Kidney epithelial cell (primary cell): ENCODE results near the gene SNRNP70. TPM values are rescaled to one million over a fixed set of nuclear protein-coding genes. Genes with fewer than 3 reads are reported as not detected.

Experiments used
- DNase-seq: peaks from one replicate; pipeline ENCODE4 v3.0.0-alpha.2; 2010; ENCODE audit warnings: low read depth
- H3K27me3 ChIP-seq: 2 replicates; pipeline ENCODE4 v1.6.0; 2011; ENCODE audit warnings: low read length; ENCODE audit not compliant: control insufficient read depth, insufficient read depth
- H3K36me3 ChIP-seq: 2 replicates; pipeline ENCODE4 v1.5.1; 2011; ENCODE audit warnings: low read length; ENCODE audit not compliant: control insufficient read depth, insufficient read depth
- H3K4me3 ChIP-seq: 2 replicates; pipeline ENCODE4 v1.5.1; 2011; ENCODE audit warnings: low read depth, mild to moderate bottlenecking, control low read depth, low read length
- CTCF ChIP-seq: IDR thresholded peaks from 2 replicates; pipeline ENCODE4 v1.5.1; 2011; ENCODE audit warnings: mild to moderate bottlenecking, moderate library complexity, low read length, control low read depth, inconsistent platforms; ENCODE audit not compliant: insufficient read depth, poor library complexity, severe bottlenecking
- total RNA-seq: library from RNA; depleted of rRNA; stranded (reverse); fragments of >200 nt; gene quantifications from 2 replicates; pipeline ENCODE4 v1.2.3, GENCODE V29; 2015

The SNRNP70 gene
- total RNA-seq, 1 donor from 2014 or later = 108 TPM

DNA sequence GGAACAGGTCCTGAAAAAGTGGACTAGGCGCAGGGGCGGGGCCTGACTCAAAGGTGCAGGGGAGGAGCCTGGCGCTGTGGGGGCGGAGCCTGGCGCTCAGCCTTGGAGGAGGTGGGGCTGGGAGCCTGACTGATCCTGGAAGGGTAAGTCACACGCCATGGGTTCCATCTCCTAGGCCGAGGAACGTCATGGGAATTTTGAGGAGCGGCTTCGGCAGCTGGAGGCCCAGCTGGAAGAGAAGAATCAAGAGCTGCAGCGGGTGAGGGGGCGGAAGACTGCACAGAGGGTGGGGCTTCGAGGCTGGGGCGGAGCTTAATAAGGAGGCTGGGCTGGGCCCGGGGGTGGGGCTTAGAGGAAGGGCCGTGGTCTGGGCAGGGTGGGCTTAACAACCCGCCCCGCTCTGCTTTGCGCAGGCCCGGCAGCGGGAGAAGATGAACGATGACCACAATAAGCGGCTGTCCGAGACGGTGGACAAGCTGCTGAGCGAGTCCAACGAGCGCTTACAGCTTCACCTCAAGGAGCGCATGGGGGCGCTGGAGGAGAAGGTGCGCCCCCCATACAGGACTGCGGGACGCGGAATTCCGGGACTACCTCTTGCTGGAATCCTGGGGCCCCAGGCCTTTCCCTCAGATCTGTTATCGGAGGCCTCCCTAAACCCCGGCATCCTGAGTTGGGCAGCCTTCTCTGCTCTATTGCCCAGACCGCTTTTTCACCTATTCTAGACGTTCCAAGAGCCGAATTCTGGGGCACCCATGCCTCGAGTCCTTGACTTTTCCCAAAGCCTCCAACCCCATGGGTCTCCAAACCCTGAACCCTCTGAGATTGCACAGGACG, 48.6 kb downstream of the SNRNP70 start:
- peak; percentile 27 for TF ChIP-seq CTCF
- Histone ChIP-seq H3K4me3 (peak overlapping the region; percentile 17), H3K36me3 (no peaks in the 10 kb centered on the region), H3K27me3 (peaks cover 13% of the 10 kb centered on the region)
- no peak for DNase-seq

DNA sequence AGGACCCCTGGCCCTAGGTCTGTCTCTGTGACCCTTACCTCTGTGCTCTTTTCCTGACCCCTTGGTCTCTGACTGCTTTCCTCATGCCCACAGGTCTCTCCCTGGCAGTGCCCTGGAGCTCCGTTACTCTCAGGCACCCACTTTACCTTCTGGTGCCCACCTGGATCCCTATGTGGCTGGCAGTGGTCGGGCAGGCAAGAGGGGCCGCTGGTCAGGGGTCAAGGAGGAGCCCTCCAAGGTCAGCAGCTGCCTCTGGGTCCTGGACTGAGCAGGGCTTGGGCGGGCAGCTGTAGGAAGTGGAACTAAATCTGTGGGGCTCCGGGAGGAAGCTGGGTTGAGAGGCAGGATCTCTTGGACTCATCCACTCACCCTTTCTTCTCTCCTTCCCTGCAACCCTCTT, 50.4 kb downstream of the SNRNP70 start:
- TF ChIP-seq CTCF = no peak
- H3K36me3 ChIP-seq = no peaks in the 10 kb centered on the region

DNA sequence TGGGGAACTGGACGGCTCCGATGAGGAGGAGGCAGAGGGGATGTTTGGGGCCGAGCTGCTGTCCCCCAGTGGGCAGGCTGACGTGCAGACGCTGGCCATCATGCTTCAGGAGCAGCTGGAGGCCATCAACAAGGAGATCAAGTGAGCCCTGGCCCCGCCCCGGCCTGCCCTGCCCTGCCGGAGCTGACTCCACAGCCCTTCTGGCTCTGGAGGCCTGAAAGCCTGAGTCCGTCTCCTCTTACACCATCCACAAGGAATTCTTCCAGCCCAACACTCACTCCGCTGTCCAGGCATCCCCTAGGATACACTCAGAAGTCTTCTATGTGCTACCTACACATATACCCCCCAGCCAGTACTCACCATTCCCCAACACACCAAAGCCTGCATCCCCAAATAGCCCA, 51.5 kb downstream of the SNRNP70 start:
- DNase-seq = no peak
- TF ChIP-seq CTCF = no peak
- H3K4me3 ChIP-seq = no peak overlapping the region
- H3K36me3 ChIP-seq = no peaks in the 10 kb centered on the region
- H3K27me3 ChIP-seq = peaks cover 13% of the 10 kb centered on the region

More for the DNA sequence above, 50.4 kb downstream of the SNRNP70 start:
- Histone ChIP-seq H3K27me3 (peaks cover 13% of the 10 kb centered on the region), H3K4me3 (no peak overlapping the region)
- no peak for DNase-seq

DNA sequence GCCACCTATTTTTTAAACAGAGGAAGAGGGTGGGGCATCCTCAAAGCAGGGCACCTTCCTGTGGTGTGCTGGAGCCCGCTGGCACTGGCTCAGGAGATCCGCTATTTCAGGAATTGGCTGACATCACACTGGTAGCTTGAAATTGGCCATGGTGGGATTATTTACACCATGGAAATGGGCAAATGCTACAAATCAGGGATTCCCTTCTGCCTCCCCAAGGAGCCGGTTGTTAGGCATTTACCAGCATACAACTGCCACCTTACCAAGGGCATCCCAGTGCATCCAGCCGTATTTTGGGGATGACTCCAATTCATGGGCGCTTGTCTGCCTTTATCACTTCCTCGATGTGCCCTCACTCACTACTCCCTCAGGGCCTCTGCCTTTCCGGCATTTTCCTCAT, 55.7 kb downstream of the SNRNP70 start:
- no peak for TF ChIP-seq CTCF
- no peak overlapping the region for H3K4me3 ChIP-seq
- no peaks in the 10 kb centered on the region for H3K27me3 ChIP-seq
- no peak for DNase-seq
- no peaks in the 10 kb centered on the region for H3K36me3 ChIP-seq

- no peak for DNase-seq
- Histone ChIP-seq H3K36me3 (no peaks in the 10 kb centered on the region), H3K4me3 (no peak overlapping the region), H3K27me3 (no peaks in the 10 kb centered on the region)
- TF ChIP-seq CTCF = no peak
These were observed 56.1 kb downstream of the SNRNP70 start for GRCh38 chr19:49141352-49141751.

DNA sequence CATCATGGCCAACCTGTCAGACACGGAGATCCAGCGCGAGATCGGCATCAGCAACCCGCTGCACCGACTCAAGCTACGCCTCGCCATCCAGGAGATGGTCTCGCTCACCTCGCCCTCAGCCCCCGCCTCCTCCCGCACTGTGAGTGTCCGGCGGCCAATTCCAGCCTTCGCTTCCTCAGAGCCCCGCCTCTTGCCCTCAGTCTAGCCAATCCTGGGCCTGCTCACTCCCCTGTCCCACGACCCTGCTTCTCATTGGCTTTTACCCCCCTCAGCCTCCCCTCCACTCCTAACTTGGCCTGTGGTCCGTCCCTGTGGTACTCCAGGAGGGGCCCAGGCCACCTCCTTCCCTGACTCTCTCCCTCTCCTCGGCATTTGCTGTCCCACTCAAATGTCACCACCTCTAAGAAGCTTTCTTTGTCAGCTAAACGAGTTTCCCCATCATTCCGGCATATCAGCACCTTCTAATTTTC, 57.6 kb downstream of the SNRNP70 start:
- no peak for TF ChIP-seq CTCF
- H3K4me3 ChIP-seq = peak overlapping the region; percentile 44
- peak; percentile 76 for DNase-seq
- peaks cover 3% of the 10 kb centered on the region for H3K27me3 ChIP-seq
- no peaks in the 10 kb centered on the region for H3K36me3 ChIP-seq
